ENCODE measurements around the gene YJEFN3. TPM values are rescaled to one million over a fixed set of nuclear protein-coding genes. Genes with fewer than 3 reads are reported as not detected.
A peak's percentile ranks its signal among the peaks of the same experiment; 100 is the strongest.

Gene YJEFN3
- total RNA-seq, 1 donor from 2014 or later: 2.6 TPM

- Histone ChIP-seq H3K36me3 (no peaks in the 10 kb centered on the region), H3K27me3 (peaks cover 8% of the 10 kb centered on the region), H3K27ac (no peak overlapping the region), H3K9me3 (ENCODE audit: low read depth) (no peaks in the 10 kb centered on the region), H3K4me1 (peaks cover 24% of the 10 kb centered on the region), H3K4me2 (no peak overlapping the region), H3K79me2 (ENCODE audit: low read depth) (no peaks in the 10 kb centered on the region), H3K4me3 (no peak overlapping the region), H2AFZ (replicated peaks) (no peak overlapping the region), H4K20me1 (ENCODE audit: low read depth) (peaks cover 6% of the 10 kb centered on the region), H3K9ac (no peak overlapping the region), H3F3A (ENCODE audit: low read depth) (peaks cover 24% of the 10 kb centered on the region)
- peak; percentile 35 for DNase-seq (ENCODE audit: low spot score)
- peaks cover 25% of the 10 kb centered on the region for H3K4me1 Mint-ChIP-seq
- no peak for TF ChIP-seq EZH2 (IDR thresholded peaks at IDR 0.05)
- TF ChIP-seq CTCF (IDR thresholded peaks at IDR 0.05): no peak
- TF ChIP-seq EZH2phosphoT487 (IDR thresholded peaks at IDR 0.05): no peak
- no peaks in the 10 kb centered on the region for H3K9me3 Mint-ChIP-seq
- H3K4me3 Mint-ChIP-seq: no peak overlapping the region
- peak overlapping the region; percentile 78 for H3K27ac Mint-ChIP-seq
- no peaks in the 10 kb centered on the region for H3K36me3 Mint-ChIP-seq
- peaks cover 2% of the 10 kb centered on the region for H3K27me3 Mint-ChIP-seq (ENCODE audit: insufficient read depth, low read depth)
Measured at GRCh38 chr19:19579533-19580361, 51.0 kb downstream of the YJEFN3 start.

GRCh38 chr19:19580418-19580817 is 51.7 kb downstream of the YJEFN3 start:
- Histone ChIP-seq H3K36me3 (no peaks in the 10 kb centered on the region), H4K20me1 (ENCODE audit: low read depth) (peaks cover 6% of the 10 kb centered on the region), H3K27ac (no peak overlapping the region), H3F3A (ENCODE audit: low read depth) (peaks cover 19% of the 10 kb centered on the region), H3K4me2 (no peak overlapping the region), H3K27me3 (peaks cover 8% of the 10 kb centered on the region), H3K9ac (no peak overlapping the region), H3K79me2 (ENCODE audit: low read depth) (no peaks in the 10 kb centered on the region), H3K9me3 (ENCODE audit: low read depth) (no peaks in the 10 kb centered on the region), H3K4me3 (no peak overlapping the region), H3K4me1 (peaks cover 20% of the 10 kb centered on the region), H2AFZ (replicated peaks) (no peak overlapping the region)
- Mint-ChIP-seq H3K36me3 (peaks cover 1% of the 10 kb centered on the region), H3K27ac (no peak overlapping the region), H3K4me3 (no peak overlapping the region), H3K4me1 (peaks cover 22% of the 10 kb centered on the region), H3K27me3 (ENCODE audit: insufficient read depth, low read depth) (peaks cover 2% of the 10 kb centered on the region), H3K9me3 (no peaks in the 10 kb centered on the region)
- TF ChIP-seq EZH2 (IDR thresholded peaks at IDR 0.05) (no peak), EZH2phosphoT487 (IDR thresholded peaks at IDR 0.05) (no peak), CTCF (IDR thresholded peaks at IDR 0.05) (no peak)
- no peak for DNase-seq (ENCODE audit: low spot score)

GRCh38 chr19:19581391-19581790 is 52.7 kb downstream of the YJEFN3 start:
- Mint-ChIP-seq H3K27me3 (ENCODE audit: insufficient read depth, low read depth) (peaks cover 2% of the 10 kb centered on the region), H3K27ac (no peak overlapping the region)

More at GRCh38 chr19:19581391-19581790, 52.7 kb downstream of the YJEFN3 start:
- Histone ChIP-seq H3F3A (ENCODE audit: low read depth) (peaks cover 9% of the 10 kb centered on the region), H2AFZ (replicated peaks) (no peak overlapping the region), H3K79me2 (ENCODE audit: low read depth) (no peaks in the 10 kb centered on the region), H3K9me3 (ENCODE audit: low read depth) (no peaks in the 10 kb centered on the region), H3K4me3 (no peak overlapping the region), H3K27ac (no peak overlapping the region), H3K27me3 (peaks cover 7% of the 10 kb centered on the region), H3K9ac (no peak overlapping the region), H4K20me1 (ENCODE audit: low read depth) (no peaks in the 10 kb centered on the region), H3K4me2 (no peak overlapping the region), H3K4me1 (peaks cover 15% of the 10 kb centered on the region), H3K36me3 (no peaks in the 10 kb centered on the region)
- no peak for DNase-seq (ENCODE audit: low spot score)
- no peak overlapping the region for H3K4me3 Mint-ChIP-seq
- no peaks in the 10 kb centered on the region for H3K9me3 Mint-ChIP-seq
- H3K4me1 Mint-ChIP-seq: peaks cover 16% of the 10 kb centered on the region
- H3K36me3 Mint-ChIP-seq: peaks cover 5% of the 10 kb centered on the region
- TF ChIP-seq EZH2phosphoT487 (IDR thresholded peaks at IDR 0.05) (no peak), EZH2 (IDR thresholded peaks at IDR 0.05) (no peak), CTCF (IDR thresholded peaks at IDR 0.05) (no peak)
